HepG2 (cell line): Measurements from ENCODE around the gene TNFSF11. TPM values are rescaled to one million over a fixed set of nuclear protein-coding genes. Genes with fewer than 3 reads are reported as not detected.

Experiments used
- ATAC-seq: fragments of 200-7000 bp; cut with Tn5 transposase; 3 replicates; pipeline ENCODE4 v1.9.1; 2020; ENCODE audit warnings: mild to moderate bottlenecking, moderate library complexity
- BruUV-seq: library from RNA; stranded (reverse); fragments of 400-500 nt; replicated peaks from 2 replicates; lab custom pipeline; 2021; lab: Mats Ljungman, UMichigan
- CTCF ChIA-PET: fragments of 300-600 bp; formaldehyde crosslinking; extraction: SDS; loops from one replicate; lab custom pipeline; 2021; ENCODE audit warnings: low total read pairs, inconsistent platforms, low intra/inter-chr PET ratio; lab: Yijun Ruan, JAX
- POLR2A ChIA-PET: fragments of 350-600 bp; sonication (Branson Sonifier 250); formaldehyde crosslinking; loops from one replicate; lab custom pipeline; 2020; ENCODE audit warnings: antibody characterized with exemption, inconsistent platforms; lab: Yijun Ruan, JAX
- DNase-seq: peaks from one replicate; pipeline ENCODE4 v3.0.0-alpha.2; 2015; ENCODE audit warnings: low spot score
- FAIRE-seq: peaks from 3 replicates; lab custom pipeline; 2011; peaks lifted over from hg19 to GRCh38; lab: Jason Lieb, UNC
- H2AFZ ChIP-seq: one replicate; pipeline ENCODE4 v1.6.1; 2011; ENCODE audit warnings: low read length, inconsistent platforms
- H3K27ac ChIP-seq: fragments of 300-600 bp; 3 replicates; pipeline ENCODE4 v1.8.0; 2011; ENCODE audit warnings: mixed run types, mild to moderate bottlenecking, mixed read lengths, low read length, inconsistent platforms; ENCODE audit not compliant: insufficient read depth; ENCODE audit errors: extremely low read length
- H3K27me3 ChIP-seq, 2 experiments: fragments of 200-600 bp in 1 of 2; 2 replicates in 1 of 2; 3 replicates in 1 of 2; pipeline versions ENCODE4 v1.6.0 to v1.8.0; 2011; ENCODE audit warnings: low read length in 2 of 2, mild to moderate bottlenecking in 2 of 2, moderate library complexity in 2 of 2, inconsistent platforms in 1 of 2; ENCODE audit not compliant: insufficient read depth in 2 of 2, control insufficient read depth in 1 of 2
- H3K36me3 ChIP-seq, 2 experiments: fragments of 200-600 bp in 1 of 2; replicated peaks in 1 of 2; 2 replicates in 1 of 2; 3 replicates in 1 of 2; pipeline versions ENCODE4 v1.5.1 to v1.8.0; 2011; ENCODE audit warnings: low read length in 2 of 2, inconsistent platforms in 1 of 2; ENCODE audit not compliant: insufficient read depth in 2 of 2, control insufficient read depth in 1 of 2
- H3K4me1 ChIP-seq: 2 replicates; pipeline ENCODE4 v1.5.1; 2012; ENCODE audit warnings: low read length, inconsistent platforms; ENCODE audit not compliant: insufficient read depth
- H3K4me2 ChIP-seq: 2 replicates; pipeline ENCODE4 v1.6.0; 2011; ENCODE audit warnings: low read depth, low read length, inconsistent platforms
- H3K4me3 ChIP-seq, 3 experiments: fragments of 200-600 bp in 1 of 3; sonication (generic), shearing (Covaris generic) in 1 of 3; replicated peaks in 1 of 3; 2 replicates each; pipeline ENCODE4 v1.5.1; 2011 to 2016; ENCODE audit warnings: low read length in 3 of 3, inconsistent platforms in 2 of 3, low read depth in 2 of 3, mild to moderate bottlenecking in 2 of 3, control low read depth in 1 of 3, mixed read lengths in 1 of 3; ENCODE audit not compliant: insufficient read depth in 1 of 3
- H3K79me2 ChIP-seq: one replicate; pipeline ENCODE4 v1.6.1; 2011; ENCODE audit warnings: low read length, inconsistent platforms; ENCODE audit not compliant: insufficient read depth
- H3K9ac ChIP-seq: 2 replicates; pipeline ENCODE4 v1.6.0; 2011; ENCODE audit warnings: mild to moderate bottlenecking, low read depth, low read length, inconsistent platforms; ENCODE audit not compliant: insufficient read depth
- H3K9me3 ChIP-seq: 2 replicates; pipeline ENCODE4 v1.5.1; 2012; ENCODE audit warnings: mild to moderate bottlenecking, low read length
- H4K20me1 ChIP-seq: 2 replicates; pipeline ENCODE4 v1.6.0; 2011; ENCODE audit warnings: inconsistent platforms, mild to moderate bottlenecking, low read length, moderate library complexity; ENCODE audit not compliant: insufficient read depth
- CSRNP1 ChIP-seq: sonication (generic); formaldehyde crosslinking; IDR thresholded peaks from 2 replicates; pipeline ENCODE4 v1.8.1; 2023; ENCODE audit warnings: mild to moderate bottlenecking, missing genetic modification reagents
- GABPA ChIP-seq, 2 experiments: IDR thresholded peaks; 2 replicates each; pipeline ENCODE4 v1.6.1; 2011 to 2016; ENCODE audit warnings: low read depth in 2 of 2, low read length in 1 of 2, missing biosample characterization in 1 of 2, missing genetic modification characterization in 1 of 2
- MAZ ChIP-seq, 2 experiments: sonication (generic) in 1 of 2; formaldehyde crosslinking in 1 of 2; IDR thresholded peaks; 2 replicates each; pipeline versions ENCODE4 v1.5.0 to v1.6.1; 2012 to 2020; ENCODE audit warnings: low read depth in 2 of 2, mild to moderate bottlenecking in 2 of 2, borderline replicate concordance in 1 of 2, improper control_type of control experiment in 1 of 2, low read length in 1 of 2, missing genetic modification reagents in 1 of 2, moderate library complexity in 1 of 2
- MTF2 ChIP-seq: sonication (generic); formaldehyde crosslinking; IDR thresholded peaks from 2 replicates; pipeline ENCODE4 v1.5.0; 2020; ENCODE audit warnings: missing genetic modification reagents, borderline replicate concordance
- NCOA2 ChIP-seq: sonication (generic); formaldehyde crosslinking; IDR thresholded peaks from 2 replicates; pipeline ENCODE4 v1.8.0; 2022; ENCODE audit warnings: inconsistent platforms
- PPARG ChIP-seq: conservative IDR thresholded peaks from 2 replicates; pipeline ENCODE4 v1.6.1; 2016; ENCODE audit warnings: missing biosample characterization, missing genetic modification reagents
- PRDM15 ChIP-seq: sonication (generic); formaldehyde crosslinking; IDR thresholded peaks from 2 replicates; pipeline ENCODE4 v1.4.0; 2020; ENCODE audit warnings: missing genetic modification reagents
- RARA ChIP-seq: IDR thresholded peaks from 2 replicates; pipeline ENCODE4 v1.6.1; 2016; ENCODE audit warnings: missing genetic modification reagents, missing compliant biosample characterization
- SMAD9 ChIP-seq: sonication (generic); formaldehyde crosslinking; IDR thresholded peaks from 2 replicates; pipeline ENCODE4 v1.5.1; 2020; ENCODE audit warnings: mild to moderate bottlenecking, missing genetic modification reagents
- TBX2 ChIP-seq: sonication (generic); formaldehyde crosslinking; IDR thresholded peaks from 2 replicates; pipeline ENCODE4 v1.5.0; 2020; ENCODE audit warnings: missing genetic modification reagents, mild to moderate bottlenecking, borderline replicate concordance
- ZBTB10 ChIP-seq: sonication (generic); formaldehyde crosslinking; IDR thresholded peaks from 2 replicates; pipeline ENCODE4 v1.4.0; 2020; ENCODE audit warnings: missing genetic modification reagents, borderline replicate concordance
- ZNF501 ChIP-seq: sonication (generic); formaldehyde crosslinking; IDR thresholded peaks from 2 replicates; pipeline ENCODE4 v1.5.1; 2020; ENCODE audit warnings: mild to moderate bottlenecking, moderate library complexity, missing genetic modification reagents
- ZNF510 ChIP-seq: sonication (generic); formaldehyde crosslinking; IDR thresholded peaks from 2 replicates; pipeline ENCODE4 v1.4.0; 2020; ENCODE audit warnings: low read depth, mild to moderate bottlenecking, missing genetic modification reagents
- ZUFSP ChIP-seq: sonication (generic); formaldehyde crosslinking; IDR thresholded peaks from 2 replicates; pipeline ENCODE4 v1.9.0; 2021; ENCODE audit warnings: missing genetic modification reagents, mild to moderate bottlenecking, borderline replicate concordance
- WGBS: methylation state at CpG from one replicate; pipeline ENCODE4 v1.1.6; 2017; ENCODE audit warnings: low lambda C conversion rate; 5-methylcytosine and 5-hydroxymethylcytosine counted together
- in situ Hi-C: cut with HindIII; loops from 2 replicates; pipeline ENCODE4 v1.10.0; 2017; ENCODE audit warnings: low pct_unique_long_range_greater_than_20kb; ENCODE audit not compliant: extremely low pct_ligation_motif_present
- intact Hi-C: fragments of 100-400 bp; cut with micrococcal nuclease; formaldehyde crosslinking; loops from one replicate; pipeline ENCODE4 v1.10.0; 2022; ENCODE audit not compliant: unreplicated experiment
- polyA plus RNA-seq, 8 experiments: library from polyadenylated mRNA; depleted of rRNA in 3 of 8; stranded (reverse) in 7 of 8; unstranded in 1 of 8; fragments of >200 nt; fragmentation: Illumina TruSeq in 4 of 8; extraction: Trizol in 4 of 8; gene quantifications; 2 replicates each; pipeline versions ENCODE4 v1.2.1 to v1.2.3, GENCODE V29; 2011 to 2016; ENCODE audit warnings: low read depth in 4 of 8, missing spikeins in 1 of 8, mixed read lengths in 1 of 8; ENCODE audit not compliant: insufficient read depth in 1 of 8
- total RNA-seq, 5 experiments: library from RNA; depleted of rRNA; stranded (reverse); fragments of >200 nt; fragmentation: Illumina TruSeq; extraction: Trizol; gene quantifications; 2 replicates each; pipeline ENCODE4 v1.2.3, GENCODE V29; 2016; ENCODE audit warnings: low read depth in 1 of 5

TNFSF11 gene
- total and polyA plus RNA-seq, 2 of the 13 experiments (the other 11 are each of a cell fraction or from before 2014, with no cell fraction given), result 0.03 TPM; not detected in 1

- no peak overlapping the region for H3K27ac ChIP-seq
- no peaks in the 10 kb centered on the region; a peak in 1 of 5 replicates for H3K27me3 ChIP-seq
- no TSS peak for BruUV-seq
- TF ChIP-seq PRDM15 (CRISPR knock-in tag) (no peak), PPARG (no peak), MTF2 (CRISPR knock-in tag) (no peak), MAZ (IDR thresholded peaks at IDR 0.05; ENCODE audit: borderline replicate concordance, low read depth, low read length) (no peak), MAZ (CRISPR knock-in tag; IDR thresholded peaks at IDR 0.05; ENCODE audit: low read depth) (no peak), GABPA (IDR thresholded peaks at IDR 0.05; ENCODE audit: low read depth, low read length) (no peak), GABPA (CRISPR knock-in tag; IDR thresholded peaks at IDR 0.05; ENCODE audit: low read depth) (no peak), ZUFSP (no peak), ZNF510 (CRISPR knock-in tag) (no peak), CSRNP1 (CRISPR knock-in tag) (no peak), ZBTB10 (CRISPR knock-in tag) (no peak), NCOA2 (CRISPR knock-in tag) (no peak), ZNF501 (no peak), SMAD9 (no peak), TBX2 (CRISPR knock-in tag) (no peak), RARA (CRISPR knock-in tag) (no peak)
- no peak overlapping the region for H3K9ac ChIP-seq
- H3K36me3 ChIP-seq, result no peaks in the 10 kb centered on the region
- ATAC-seq, result no peak
- 2% methylated on average over 3 of the region's 3 CpGs for WGBS
- no peak overlapping the region for H3K4me2 ChIP-seq
- ChIA-PET CTCF (no interaction called here), POLR2A (no interaction called here)
- H4K20me1 ChIP-seq, result no peaks in the 10 kb centered on the region
- no peak for DNase-seq
- FAIRE-seq, result no peak
- no peak overlapping the region for H2AFZ ChIP-seq
- no peak overlapping the region for H3K4me3 ChIP-seq
- H3K4me1 ChIP-seq, result no peaks in the 10 kb centered on the region
- H3K79me2 ChIP-seq, result no peaks in the 10 kb centered on the region
- intact Hi-C loops (no loop called here), in situ Hi-C loops (no loop called here)
- peaks cover 7% of the 10 kb centered on the region; the same call in 1 of the 2 replicates for H3K9me3 ChIP-seq
Observed at GRCh38 chr13:42653679-42654078, 79.7 kb downstream of the TNFSF11 start.
